GM12878 (cell line): ENCODE measurements around the gene RNF166.

Source experiments
- BHLHE40 ChIP-seq, 2 experiments: fragments of 450-650 bp in 1 of 2; IDR thresholded peaks; 2 replicates each; pipeline ENCODE4 v1.6.1; 2011 to 2017; ENCODE audit warnings: low read depth in 2 of 2, borderline replicate concordance in 1 of 2, improper control_type of control experiment in 1 of 2, low read length in 1 of 2, mild to moderate bottlenecking in 1 of 2
- HDAC2 ChIP-seq: fragments of 200-600 bp; sonication (generic); IDR thresholded peaks from 2 replicates; pipeline ENCODE4 v1.6.1; 2017
- MTA2 ChIP-seq: fragments of 450-650 bp; IDR thresholded peaks from 2 replicates; pipeline ENCODE4 v1.6.1; 2016; ENCODE audit warnings: low read depth, mild to moderate bottlenecking, moderate library complexity
- POLR2A ChIP-seq: IDR thresholded peaks from 2 replicates; pipeline ENCODE4 v1.6.1; 2011; ENCODE audit warnings: low read depth, mild to moderate bottlenecking, low read length
- POLR2AphosphoS2 ChIP-seq: IDR thresholded peaks from 2 replicates; pipeline ENCODE4 v1.6.1; 2011; ENCODE audit warnings: low read depth, mild to moderate bottlenecking, low read length, improper control_type of control experiment, moderate library complexity
- POLR2AphosphoS5 ChIP-seq: IDR thresholded peaks from 2 replicates; pipeline ENCODE4 v1.6.1; 2011; ENCODE audit warnings: mild to moderate bottlenecking, low read length, inconsistent platforms
- RFX5 ChIP-seq: IDR thresholded peaks from 2 replicates; pipeline ENCODE4 v1.6.1; 2011; ENCODE audit warnings: low read depth, low read length, improper control_type of control experiment
- TF ChIP-seq, protein P1 (sequence below), 3 experiments: IDR thresholded peaks in 2 of 3; conservative IDR thresholded peaks in 1 of 3; 2 replicates each; pipeline ENCODE4 v1.5.1; 2011; ENCODE audit warnings: low read depth in 3 of 3, low read length in 3 of 3, mild to moderate bottlenecking in 3 of 3, control low read depth in 2 of 3, moderate library complexity in 2 of 3, inconsistent platforms in 1 of 3, mixed read lengths in 1 of 3; ENCODE audit not compliant: control insufficient read depth in 2 of 3, insufficient read depth in 1 of 3; ENCODE audit errors: extremely low read depth in 1 of 3

DNA sequence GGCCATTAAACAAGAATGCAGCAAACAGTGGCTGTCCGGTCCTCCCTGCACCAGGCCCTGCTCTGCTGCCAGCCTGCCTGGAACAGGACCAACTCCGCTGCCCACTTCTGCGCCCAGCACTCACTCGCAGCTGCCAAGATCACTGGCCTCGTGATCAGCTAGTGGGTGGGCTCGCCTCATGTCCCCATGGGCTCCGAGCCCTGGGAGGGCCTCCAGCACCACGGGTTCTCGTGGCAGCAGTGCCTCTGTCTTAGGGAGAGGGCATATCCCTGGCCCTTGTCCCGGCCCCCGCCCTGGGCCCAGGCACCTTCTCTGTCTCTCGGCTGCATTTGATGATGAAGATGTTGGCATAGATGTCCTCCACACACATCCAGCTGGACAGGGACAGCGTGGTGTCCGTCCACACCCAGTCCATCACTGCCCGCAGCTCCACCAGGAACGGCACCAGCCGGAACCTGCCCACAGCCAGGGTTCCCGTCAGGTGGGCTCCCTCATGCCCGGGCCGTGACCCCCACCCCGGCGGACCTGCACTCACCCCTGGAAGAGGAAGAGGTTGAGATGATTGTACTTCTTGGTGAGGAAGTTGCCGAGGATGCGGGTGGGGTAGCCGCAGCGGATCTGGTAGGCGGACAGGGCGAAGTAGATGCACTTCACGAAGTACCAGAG is 13.2 kb upstream of the RNF166 start:
- TF ChIP-seq HDAC2, result no peak
- TF ChIP-seq POLR2A, result peak; percentile 45; the same call in 1 of the 2 replicates
- TF ChIP-seq, protein P1, sequence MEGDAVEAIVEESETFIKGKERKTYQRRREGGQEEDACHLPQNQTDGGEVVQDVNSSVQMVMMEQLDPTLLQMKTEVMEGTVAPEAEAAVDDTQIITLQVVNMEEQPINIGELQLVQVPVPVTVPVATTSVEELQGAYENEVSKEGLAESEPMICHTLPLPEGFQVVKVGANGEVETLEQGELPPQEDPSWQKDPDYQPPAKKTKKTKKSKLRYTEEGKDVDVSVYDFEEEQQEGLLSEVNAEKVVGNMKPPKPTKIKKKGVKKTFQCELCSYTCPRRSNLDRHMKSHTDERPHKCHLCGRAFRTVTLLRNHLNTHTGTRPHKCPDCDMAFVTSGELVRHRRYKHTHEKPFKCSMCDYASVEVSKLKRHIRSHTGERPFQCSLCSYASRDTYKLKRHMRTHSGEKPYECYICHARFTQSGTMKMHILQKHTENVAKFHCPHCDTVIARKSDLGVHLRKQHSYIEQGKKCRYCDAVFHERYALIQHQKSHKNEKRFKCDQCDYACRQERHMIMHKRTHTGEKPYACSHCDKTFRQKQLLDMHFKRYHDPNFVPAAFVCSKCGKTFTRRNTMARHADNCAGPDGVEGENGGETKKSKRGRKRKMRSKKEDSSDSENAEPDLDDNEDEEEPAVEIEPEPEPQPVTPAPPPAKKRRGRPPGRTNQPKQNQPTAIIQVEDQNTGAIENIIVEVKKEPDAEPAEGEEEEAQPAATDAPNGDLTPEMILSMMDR (IDR thresholded peaks at IDR 0.05 in 2 of 3, conservative IDR thresholded peaks at IDR 0.05 in 1 of 3; ENCODE audit: control insufficient read depth in 2 of 3, extremely low read depth in 1 of 3, insufficient read depth in 1 of 3, low read depth in 3 of 3, low read length in 3 of 3), result no peak
- TF ChIP-seq MTA2, result no peak
- no peak for TF ChIP-seq POLR2AphosphoS5
- TF ChIP-seq POLR2AphosphoS2, result no peak
- TF ChIP-seq BHLHE40 (IDR thresholded peaks at IDR 0.05; ENCODE audit: borderline replicate concordance in 1 of 2, low read depth in 2 of 2, low read length in 1 of 2), result no peak
- no peak for TF ChIP-seq RFX5
